ENCODE results near the gene ITGA7. TPM values are rescaled to one million over a fixed set of nuclear protein-coding genes. Genes with fewer than 3 reads are reported as not detected.

Gene ITGA7
- polyA plus RNA-seq, 1 of the 3 experiments (the other 2 are of a cell fraction) = 19.7 TPM

GRCh38 chr12:55746913-55747231 lies 39.2 kb upstream of the ITGA7 start:
- H3K4me1 ChIP-seq (ENCODE audit: control insufficient read depth in 1 of 2, insufficient read depth in 2 of 2, low read depth in 1 of 2, low read length in 1 of 2) = peaks cover 5 to 30% of the 10 kb centered on the region in 2 experiments; a peak in 3 of 4 replicates
- H3F3A ChIP-seq (replicated peaks; ENCODE audit: insufficient read depth) = peaks cover 13% of the 10 kb centered on the region
- no peak overlapping the region for H2AFZ ChIP-seq (ENCODE audit: low read depth)
- H3K4me3 ChIP-seq (ENCODE audit: low read depth in 2 of 2, low read length in 1 of 2) = no peak overlapping the region
- ChIA-PET CTCF (interaction anchor here (0.7 to 14.4 kb wide), 8 partner anchors 9 to 249 kb away, joined by 3 to 358 read pairs (median 3); no protein-coding TSS in a partner anchor), POLR2A (no interaction called here)
- no peak for DNase-seq
- 0 out of 2 replicates have a peak overlapping the region, but pooled peaks have one; percentile 0 for H3K4me2 ChIP-seq
- H4K20me1 ChIP-seq (ENCODE audit: insufficient read depth) = no peaks in the 10 kb centered on the region
- no peak overlapping the region for H3K9ac ChIP-seq
- no peaks in the 10 kb centered on the region for H3K27me3 ChIP-seq (ENCODE audit: insufficient read depth)
- H3K9me3 ChIP-seq = no peaks in the 10 kb centered on the region
- H3K79me2 ChIP-seq (ENCODE audit: insufficient read depth) = no peaks in the 10 kb centered on the region
- H3K27ac ChIP-seq (ENCODE audit: low read depth in 2 of 2, low read length in 1 of 2) = no peak overlapping the region; a peak in 1 of 4 replicates
- peaks cover 8 to 23% of the 10 kb centered on the region in 2 experiments for H3K36me3 ChIP-seq (replicated peaks in 1 of 2; ENCODE audit: control insufficient read depth in 1 of 2, insufficient read depth in 2 of 2, low read length in 1 of 2)
- no peaks in the 10 kb centered on the region for H3K9me2 ChIP-seq
- no peak for TF ChIP-seq TCF12 (IDR thresholded peaks at IDR 0.05)
- no peak for TF ChIP-seq PBX3 (IDR thresholded peaks at IDR 0.05)
- no peak for TF ChIP-seq RFX5 (IDR thresholded peaks at IDR 0.05; ENCODE audit: low read length)
- no peak for TF ChIP-seq SMC3 (IDR thresholded peaks at IDR 0.05; ENCODE audit: low read depth, low read length)
- no peak for TF ChIP-seq USF1 (IDR thresholded peaks at IDR 0.05; ENCODE audit: borderline replicate concordance, low read depth)
- TF ChIP-seq NFIC (IDR thresholded peaks at IDR 0.05; ENCODE audit: borderline replicate concordance) = no peak
- TF ChIP-seq ZBTB33 (IDR thresholded peaks at IDR 0.05; ENCODE audit: borderline replicate concordance, low read depth) = no peak
- TF ChIP-seq TEAD4 (IDR thresholded peaks at IDR 0.05; ENCODE audit: borderline replicate concordance, insufficient read depth) = no peak
- TF ChIP-seq RCOR1 (IDR thresholded peaks at IDR 0.05; ENCODE audit: low read length) = no peak
- no peak for TF ChIP-seq CHD2 (IDR thresholded peaks at IDR 0.05; ENCODE audit: low read length, partially characterized antibody)
- no peak for TF ChIP-seq MEF2A (IDR thresholded peaks at IDR 0.05; ENCODE audit: borderline replicate concordance, low read depth)
- TF ChIP-seq POLR2AphosphoS5 (IDR thresholded peaks at IDR 0.05; ENCODE audit: low read depth, low read length) = no peak
- no peak for TF ChIP-seq YY1 (IDR thresholded peaks at IDR 0.05; ENCODE audit: low read depth)
- no peak for TF ChIP-seq IRF3 (IDR thresholded peaks at IDR 0.05; ENCODE audit: low read depth, low read length)
- TF ChIP-seq RAD21 (IDR thresholded peaks at IDR 0.05; ENCODE audit: low read length) = no peak
- TF ChIP-seq REST (IDR thresholded peaks at IDR 0.05; ENCODE audit: low read depth, low read length) = no peak

All from SK-N-SH (cell line).